PFSK-1 (cell line): ENCODE measurements around the gene RAB6B.

Experiments used
- REST ChIP-seq, 2 experiments: IDR thresholded peaks; 2 replicates each; pipeline versions ENCODE4 v1.6.1 to v1.8.0; 2011 to 2012; ENCODE audit warnings: low read depth in 2 of 2, low read length in 2 of 2, control low read depth in 1 of 2, inconsistent platforms in 1 of 2, mild to moderate bottlenecking in 1 of 2, moderate library complexity in 1 of 2; ENCODE audit not compliant: insufficient read depth in 1 of 2
- SIN3A ChIP-seq: IDR thresholded peaks from 2 replicates; pipeline ENCODE4 v1.6.1; 2012; ENCODE audit warnings: mild to moderate bottlenecking, low read length, moderate library complexity, borderline replicate concordance; ENCODE audit not compliant: insufficient read depth
- TAF1 ChIP-seq: IDR thresholded peaks from 2 replicates; pipeline ENCODE4 v1.6.1; 2012; ENCODE audit warnings: low read length, control low read depth, borderline replicate concordance; ENCODE audit not compliant: insufficient read depth

- no peak for TF ChIP-seq REST (IDR thresholded peaks at IDR 0.05; ENCODE audit: insufficient read depth in 1 of 2, low read depth in 2 of 2, low read length in 2 of 2)
- no peak for TF ChIP-seq TAF1
- no peak for TF ChIP-seq SIN3A
Observed at GRCh38 chr3:133930341-133930933, 34.8 kb upstream of the RAB6B start.
